ENCODE data around the gene SH3TC1.

DNA sequence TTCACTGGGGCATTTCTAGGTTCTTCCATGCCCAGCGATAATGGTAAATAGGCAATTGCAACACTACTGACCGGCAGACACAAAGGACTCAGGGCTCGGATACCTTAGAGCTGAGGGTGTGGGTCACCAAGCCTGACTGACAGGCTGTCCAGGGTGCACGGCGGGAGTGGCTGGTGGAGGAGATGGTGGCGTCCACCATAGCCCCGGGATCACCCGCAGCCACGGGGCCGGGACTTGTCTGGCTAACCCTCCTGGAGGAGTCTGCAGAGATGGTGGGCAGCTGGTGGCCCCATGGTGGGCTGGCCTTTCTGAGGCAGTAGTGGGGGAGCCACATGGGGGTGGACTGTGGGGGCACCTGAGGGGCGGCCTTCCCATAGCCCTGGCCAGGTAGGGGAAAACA is 28.7 kb upstream of the SH3TC1 start:
- TF ChIP-seq POLR2AphosphoS5 (IDR thresholded peaks at IDR 0.05) (no peak), POLR2A (IDR thresholded peaks at IDR 0.05) (no peak)
- TF ChIP-seq, protein P1, sequence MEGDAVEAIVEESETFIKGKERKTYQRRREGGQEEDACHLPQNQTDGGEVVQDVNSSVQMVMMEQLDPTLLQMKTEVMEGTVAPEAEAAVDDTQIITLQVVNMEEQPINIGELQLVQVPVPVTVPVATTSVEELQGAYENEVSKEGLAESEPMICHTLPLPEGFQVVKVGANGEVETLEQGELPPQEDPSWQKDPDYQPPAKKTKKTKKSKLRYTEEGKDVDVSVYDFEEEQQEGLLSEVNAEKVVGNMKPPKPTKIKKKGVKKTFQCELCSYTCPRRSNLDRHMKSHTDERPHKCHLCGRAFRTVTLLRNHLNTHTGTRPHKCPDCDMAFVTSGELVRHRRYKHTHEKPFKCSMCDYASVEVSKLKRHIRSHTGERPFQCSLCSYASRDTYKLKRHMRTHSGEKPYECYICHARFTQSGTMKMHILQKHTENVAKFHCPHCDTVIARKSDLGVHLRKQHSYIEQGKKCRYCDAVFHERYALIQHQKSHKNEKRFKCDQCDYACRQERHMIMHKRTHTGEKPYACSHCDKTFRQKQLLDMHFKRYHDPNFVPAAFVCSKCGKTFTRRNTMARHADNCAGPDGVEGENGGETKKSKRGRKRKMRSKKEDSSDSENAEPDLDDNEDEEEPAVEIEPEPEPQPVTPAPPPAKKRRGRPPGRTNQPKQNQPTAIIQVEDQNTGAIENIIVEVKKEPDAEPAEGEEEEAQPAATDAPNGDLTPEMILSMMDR (IDR thresholded peaks at IDR 0.05), result no peak

Data from transverse colon (tissue), 4 donors.